Stimulated activated effector memory CD8-positive, alpha-beta T cell treated with anti-CD3 and anti-CD28 coated beads, Interleukin-12 subunit alpha, Interleukin-12 subunit beta, amount 100 ng/mL, for 72 hours (primary cell): Measurements from ENCODE around the gene MFGE8.
"Not testable (repeated sequence)": the region's sequence is repeated elsewhere in the genome, so short reads cannot be mapped to it uniquely, and the experiment has no call there.

Source experiments
- ATAC-seq: fragments of 150-1000 bp; cut with Tn5 transposase; 2 replicates; pipeline ENCODE4 v1.10.0; 2021
- DNase-seq, 2 donors: peaks; one replicate each; pipeline ENCODE4 v3.0.0; 2021 to 2022; ENCODE audit warnings: low spot score in 2 of 2
- H3K27ac Mint-ChIP-seq: one replicate; pipeline ENCODE4 v1.8.0; 2022; ENCODE audit warnings: mild to moderate bottlenecking, mixed read lengths
- H3K36me3 Mint-ChIP-seq: one replicate; pipeline ENCODE4 v1.8.0; 2022; ENCODE audit warnings: mild to moderate bottlenecking, mixed read lengths
- H3K4me1 Mint-ChIP-seq: one replicate; pipeline ENCODE4 v1.8.0; 2022; ENCODE audit warnings: mixed read lengths
- H3K4me3 Mint-ChIP-seq: one replicate; pipeline ENCODE4 v1.8.0; 2022; ENCODE audit warnings: mild to moderate bottlenecking, mixed read lengths
- H3K9me3 Mint-ChIP-seq: one replicate; pipeline ENCODE4 v1.8.0; 2022; ENCODE audit warnings: mixed read lengths

The MFGE8 gene, protein sequence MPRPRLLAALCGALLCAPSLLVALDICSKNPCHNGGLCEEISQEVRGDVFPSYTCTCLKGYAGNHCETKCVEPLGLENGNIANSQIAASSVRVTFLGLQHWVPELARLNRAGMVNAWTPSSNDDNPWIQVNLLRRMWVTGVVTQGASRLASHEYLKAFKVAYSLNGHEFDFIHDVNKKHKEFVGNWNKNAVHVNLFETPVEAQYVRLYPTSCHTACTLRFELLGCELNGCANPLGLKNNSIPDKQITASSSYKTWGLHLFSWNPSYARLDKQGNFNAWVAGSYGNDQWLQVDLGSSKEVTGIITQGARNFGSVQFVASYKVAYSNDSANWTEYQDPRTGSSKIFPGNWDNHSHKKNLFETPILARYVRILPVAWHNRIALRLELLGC

DNA sequence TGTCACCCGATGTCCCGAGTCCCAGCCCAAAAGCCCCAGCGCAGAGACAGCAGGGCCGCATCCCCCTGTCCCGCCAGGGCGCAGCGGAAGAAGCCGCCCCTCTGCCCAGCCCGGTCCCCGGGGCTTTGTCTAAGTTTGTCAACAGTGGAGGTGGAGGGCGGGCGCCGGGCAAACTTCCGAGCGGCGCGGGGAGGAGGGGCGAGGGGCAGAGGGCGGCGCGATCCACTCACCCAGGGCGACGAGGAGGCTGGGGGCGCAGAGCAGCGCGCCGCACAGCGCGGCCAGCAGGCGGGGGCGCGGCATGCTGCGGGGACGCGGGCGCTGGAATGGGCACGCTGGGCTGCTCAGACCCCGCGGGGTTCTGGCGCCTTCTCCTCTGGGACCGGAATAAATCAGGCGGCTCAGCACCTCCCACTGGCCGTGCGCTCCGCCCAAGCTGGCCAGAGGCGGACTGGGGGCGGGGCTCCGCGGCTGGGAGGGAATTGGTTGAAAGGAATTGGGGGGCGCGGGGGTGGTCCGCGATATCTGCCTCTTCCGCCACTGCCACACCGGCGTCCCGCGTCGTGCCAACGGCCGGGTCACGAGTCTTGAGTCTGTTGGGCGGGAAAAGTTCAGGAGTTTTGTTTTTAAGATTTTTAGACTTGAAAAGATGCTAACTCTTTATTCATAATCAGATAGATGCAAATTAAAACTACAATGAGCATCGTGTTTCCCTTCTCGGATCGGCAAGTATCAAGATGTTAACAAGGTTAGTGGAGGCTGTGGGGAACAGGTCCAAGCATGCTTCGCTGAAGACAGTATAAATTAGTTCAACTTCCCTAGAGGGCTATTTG, at the start of gene MFGE8:
MFGE8 (minus strand) TSS at position 363 of the 833 bp plus-strand sequence; CDS start at position 303, 60 bp downstream.
- ATAC-seq = peak; percentile 92
- Mint-ChIP-seq H3K4me1 (peaks cover 12% of the 10 kb centered on the region), H3K27ac (peak within 1 kb of the TSS; percentile 75)

GRCh38 chr15:88959445-88959844, 46.3 kb upstream of the MFGE8 start:
- no peaks in the 10 kb centered on the region for H3K4me1 Mint-ChIP-seq
- no peak overlapping the region for H3K27ac Mint-ChIP-seq
- peaks cover 8% of the 10 kb centered on the region for H3K9me3 Mint-ChIP-seq
- ATAC-seq (no peak), DNase-seq (no peak)
- no peak overlapping the region for H3K4me3 Mint-ChIP-seq
- no peaks in the 10 kb centered on the region for H3K36me3 Mint-ChIP-seq

More for the DNA sequence above, at the start of gene MFGE8:
- H3K9me3 Mint-ChIP-seq = no peaks in the 10 kb centered on the region
- DNase-seq = peak; percentile 53 to 85
- H3K36me3 Mint-ChIP-seq = no peaks in the 10 kb centered on the region
- peak within 1 kb of the TSS; percentile 87 for H3K4me3 Mint-ChIP-seq

GRCh38 chr15:88956906-88957305, 43.7 kb upstream of the MFGE8 start:
- no peak for DNase-seq
- Mint-ChIP-seq H3K4me1 (no peaks in the 10 kb centered on the region), H3K4me3 (no peak overlapping the region), H3K9me3 (no peaks in the 10 kb centered on the region), H3K27ac (no peak overlapping the region), H3K36me3 (no peaks in the 10 kb centered on the region)
- ATAC-seq = no peak

- no peaks in the 10 kb centered on the region for H3K4me1 Mint-ChIP-seq
- H3K9me3 Mint-ChIP-seq = no peaks in the 10 kb centered on the region
- no peak for ATAC-seq
- H3K36me3 Mint-ChIP-seq = no peaks in the 10 kb centered on the region
- no peak overlapping the region for H3K27ac Mint-ChIP-seq
- DNase-seq = no peak
- H3K4me3 Mint-ChIP-seq = no peak overlapping the region
These were observed 43.1 kb upstream of the MFGE8 start for GRCh38 chr15:88956263-88956662.

- H3K27ac Mint-ChIP-seq = no peak overlapping the region
- H3K4me3 Mint-ChIP-seq = no peak overlapping the region
- ATAC-seq = no peak
- DNase-seq = no peak
- no peaks in the 10 kb centered on the region for H3K9me3 Mint-ChIP-seq
- H3K36me3 Mint-ChIP-seq = no peaks in the 10 kb centered on the region
- H3K4me1 Mint-ChIP-seq = no peaks in the 10 kb centered on the region
These were observed 41.5 kb upstream of the MFGE8 start for GRCh38 chr15:88954431-88955277.

DNA sequence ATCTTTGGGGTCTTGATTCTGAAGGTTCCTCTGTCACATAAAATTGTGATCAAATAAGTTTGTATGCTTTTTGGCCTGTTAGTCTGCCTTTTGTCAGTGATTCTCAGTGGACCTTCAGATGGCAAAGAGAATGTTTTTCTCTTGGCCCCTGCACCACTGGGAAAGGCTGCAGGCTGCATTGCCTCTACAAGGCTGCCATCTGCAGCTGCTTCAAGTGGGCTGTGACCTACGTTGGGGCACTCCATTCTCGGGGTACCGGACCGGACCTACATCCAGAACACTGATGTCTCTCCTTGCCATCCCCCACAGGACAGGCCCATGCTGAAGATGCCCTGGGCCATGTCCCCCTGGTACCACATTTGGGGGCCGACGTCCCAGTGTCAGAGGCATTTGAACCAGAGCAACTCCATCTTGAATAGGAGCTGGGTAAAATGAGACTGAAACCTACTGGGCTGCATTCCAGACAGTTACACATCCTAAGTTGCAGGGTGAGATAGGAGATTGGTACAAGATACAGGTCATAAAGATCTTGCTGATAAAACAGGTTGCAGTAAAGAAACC, 37.5 kb upstream of the MFGE8 start:
- Mint-ChIP-seq H3K27ac (no peak overlapping the region), H3K4me1 (no peaks in the 10 kb centered on the region)

GRCh38 chr15:88949734-88950400, 36.7 kb upstream of the MFGE8 start:
- no peak overlapping the region for H3K4me3 Mint-ChIP-seq
- ATAC-seq = no peak
- no peak overlapping the region for H3K27ac Mint-ChIP-seq
- no peaks in the 10 kb centered on the region for H3K9me3 Mint-ChIP-seq
- H3K36me3 Mint-ChIP-seq = no peaks in the 10 kb centered on the region
- no peak for DNase-seq
- H3K4me1 Mint-ChIP-seq = no peaks in the 10 kb centered on the region

More for the DNA sequence above, 37.5 kb upstream of the MFGE8 start:
- H3K36me3 Mint-ChIP-seq = no peaks in the 10 kb centered on the region
- H3K4me3 Mint-ChIP-seq = no peak overlapping the region
- DNase-seq (no peak), ATAC-seq (no peak)
- no peaks in the 10 kb centered on the region for H3K9me3 Mint-ChIP-seq

- no peak for ATAC-seq
- H3K4me1 Mint-ChIP-seq = no peaks in the 10 kb centered on the region
- no peak for DNase-seq
- H3K4me3 Mint-ChIP-seq = no peak overlapping the region
- no peaks in the 10 kb centered on the region for H3K9me3 Mint-ChIP-seq
- H3K36me3 Mint-ChIP-seq = no peaks in the 10 kb centered on the region
- H3K27ac Mint-ChIP-seq = no peak overlapping the region
These were observed 27.0 kb upstream of the MFGE8 start for GRCh38 chr15:88940110-88940675.

- Mint-ChIP-seq H3K27ac (peak overlapping the region; percentile 32), H3K36me3 (no peaks in the 10 kb centered on the region), H3K4me3 (no peak overlapping the region), H3K4me1 (no peaks in the 10 kb centered on the region), H3K9me3 (no peaks in the 10 kb centered on the region)
- DNase-seq (no peak), ATAC-seq (no peak)
These were observed 26.3 kb upstream of the MFGE8 start for GRCh38 chr15:88939486-88939806.

DNA sequence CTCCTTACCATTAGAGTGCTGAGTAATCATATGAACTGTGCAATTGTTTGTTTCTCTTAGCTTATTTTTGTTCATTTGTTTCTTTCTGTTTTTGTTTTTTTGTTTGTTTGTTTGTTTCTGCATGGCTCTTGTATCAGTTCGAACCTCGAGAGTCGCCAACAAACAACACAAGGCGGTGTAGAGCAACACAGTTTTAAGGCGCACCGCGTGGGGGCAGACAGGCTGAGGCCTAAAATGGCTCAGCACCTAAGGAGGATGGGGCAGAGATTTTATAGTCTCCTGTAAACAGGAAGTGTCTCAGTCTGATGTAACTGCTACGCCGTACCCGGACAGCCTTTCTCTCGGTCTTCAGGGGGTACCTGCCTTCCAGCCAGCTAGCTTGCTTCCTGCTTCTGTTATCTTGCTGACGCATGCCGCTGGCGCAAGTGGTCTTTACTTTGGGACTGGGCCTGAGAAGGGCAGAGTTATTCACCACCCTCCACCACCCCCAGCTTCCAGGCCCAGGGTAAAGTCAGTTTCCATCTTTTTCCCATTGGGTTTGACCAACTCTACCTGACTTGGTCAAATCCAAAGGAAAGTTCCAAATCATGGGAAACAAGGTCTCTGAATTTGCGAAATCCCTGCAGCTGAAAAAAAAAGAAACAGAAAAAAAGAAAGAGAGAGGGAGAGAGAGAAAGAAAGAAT, 25.8 kb upstream of the MFGE8 start:
- ATAC-seq = no peak
- H3K4me1 Mint-ChIP-seq = no peaks in the 10 kb centered on the region

DNA sequence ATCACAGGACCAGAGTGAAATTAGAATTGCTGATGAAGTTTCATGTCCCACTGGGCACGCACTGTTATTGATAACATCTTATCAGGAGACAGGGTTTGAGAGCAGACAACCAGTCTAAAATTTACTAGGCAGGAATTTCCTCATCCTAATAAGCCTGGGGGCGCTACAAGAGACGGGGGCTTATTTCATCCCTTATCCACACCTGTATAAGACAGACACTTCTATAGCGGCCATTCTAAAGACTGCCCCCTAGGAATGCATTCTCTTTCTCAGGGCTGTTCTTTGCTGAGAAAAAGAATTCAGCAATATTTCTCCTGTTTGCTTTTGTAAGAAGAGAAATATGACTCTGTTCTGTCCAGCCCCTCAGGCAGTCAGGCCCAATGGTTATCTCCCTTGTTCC, 21.3 kb upstream of the MFGE8 start:
- not testable (repeated sequence) for H3K4me3 Mint-ChIP-seq, DNase-seq, H3K4me1 Mint-ChIP-seq, H3K27ac Mint-ChIP-seq, H3K36me3 Mint-ChIP-seq, ATAC-seq, H3K9me3 Mint-ChIP-seq

More for the DNA sequence above, 25.8 kb upstream of the MFGE8 start:
- no peak for DNase-seq
- Mint-ChIP-seq H3K27ac (peak overlapping the region; percentile 32), H3K36me3 (no peaks in the 10 kb centered on the region), H3K9me3 (no peaks in the 10 kb centered on the region), H3K4me3 (no peak overlapping the region)

GRCh38 chr15:88932875-88933330, 19.7 kb upstream of the MFGE8 start:
- no peak for ATAC-seq
- H3K4me3 Mint-ChIP-seq = no peak overlapping the region
- H3K27ac Mint-ChIP-seq = no peak overlapping the region
- no peak for DNase-seq
- no peaks in the 10 kb centered on the region for H3K9me3 Mint-ChIP-seq
- no peaks in the 10 kb centered on the region for H3K4me1 Mint-ChIP-seq
- no peaks in the 10 kb centered on the region for H3K36me3 Mint-ChIP-seq

DNA sequence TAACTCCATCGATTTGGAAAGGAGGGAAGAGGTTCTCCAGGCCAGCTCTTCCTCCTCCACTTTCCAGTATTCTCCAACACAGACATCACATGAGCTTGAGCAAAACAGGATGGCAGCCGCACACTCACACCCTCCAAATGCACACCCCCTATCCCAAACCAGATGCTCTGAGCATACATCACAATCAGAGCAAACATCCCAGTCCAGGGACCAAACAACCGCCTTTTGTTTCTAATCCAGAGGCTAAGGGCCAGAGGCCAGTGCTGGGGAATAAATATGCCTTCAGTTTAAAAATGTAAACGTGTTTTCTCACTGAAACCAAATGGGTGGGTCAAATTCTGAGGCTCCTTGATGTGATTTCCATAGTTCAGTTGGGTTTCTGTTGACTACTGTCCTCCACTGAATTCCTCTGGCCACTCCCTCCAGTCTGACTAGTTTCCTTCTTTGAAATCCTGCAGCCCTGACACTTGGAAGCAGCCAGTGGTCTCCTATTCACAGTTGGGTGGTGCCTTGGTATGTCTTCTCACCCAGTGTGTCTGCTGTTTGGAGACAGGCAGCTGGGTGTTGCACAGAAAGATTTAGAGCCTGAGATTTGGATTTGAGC, 19.2 kb upstream of the MFGE8 start:
- Mint-ChIP-seq H3K4me1 (no peaks in the 10 kb centered on the region), H3K4me3 (no peak overlapping the region), H3K27ac (no peak overlapping the region), H3K36me3 (no peaks in the 10 kb centered on the region), H3K9me3 (no peaks in the 10 kb centered on the region)
- DNase-seq (no peak), ATAC-seq (no peak)
